Neural progenitor cell (in vitro differentiated cells): Measurements from ENCODE around the gene TBC1D10A.

Experiments used
- EZH2 ChIP-seq: fragments of 200-600 bp; sonication (generic); IDR thresholded peaks from 2 replicates; pipeline ENCODE4 v1.6.1; 2017; ENCODE audit warnings: antibody characterized with exemption, mild to moderate bottlenecking, moderate library complexity
- EZH2phosphoT487 ChIP-seq: fragments of 200-600 bp; sonication (generic); IDR thresholded peaks from 2 replicates; pipeline ENCODE4 v1.6.1; 2017; ENCODE audit warnings: antibody characterized with exemption
- TF ChIP-seq, protein P1 (sequence below): fragments of 200-600 bp; sonication (generic); IDR thresholded peaks from 2 replicates; pipeline ENCODE4 v1.5.1; 2017; ENCODE audit warnings: antibody characterized with exemption, mild to moderate bottlenecking

DNA sequence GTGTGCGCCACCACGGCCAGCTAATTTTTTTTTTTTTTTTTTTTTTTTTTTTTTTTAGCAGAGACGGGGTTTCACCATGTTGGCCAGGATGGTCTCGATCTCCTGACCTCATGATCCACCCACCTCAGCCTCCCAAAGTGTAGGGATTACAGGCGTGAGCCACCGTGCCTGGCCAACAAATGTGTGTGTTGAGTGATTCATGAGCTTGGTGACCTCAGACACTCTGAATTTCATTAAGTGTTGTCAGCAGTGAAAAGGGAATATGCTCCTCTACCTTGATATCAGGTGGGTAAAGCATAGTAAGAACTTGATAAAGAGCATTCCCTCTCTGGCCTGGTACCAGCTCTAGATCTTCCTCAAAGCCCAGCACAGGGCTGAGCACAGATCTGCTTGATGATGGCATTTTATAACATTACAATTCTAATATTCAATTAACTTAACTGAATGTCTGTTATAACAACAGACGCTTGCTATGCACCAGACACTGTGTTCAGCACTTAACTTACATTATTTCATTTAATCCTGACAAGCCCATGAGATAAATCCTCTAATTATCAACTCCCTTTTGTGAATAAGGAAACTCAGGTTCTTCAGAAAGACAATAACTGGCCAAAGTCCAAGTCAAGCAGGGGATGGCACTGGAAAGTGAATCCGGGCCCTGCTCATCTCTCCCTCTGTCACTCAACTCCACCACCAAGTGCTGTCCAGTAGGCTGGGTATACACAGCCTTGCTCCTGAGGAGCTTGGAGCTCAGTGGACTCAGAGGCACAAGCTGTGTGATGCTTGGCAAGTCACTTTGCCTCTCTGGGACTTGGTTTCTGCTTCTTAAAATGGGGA lies 13.0 kb downstream of the TBC1D10A start:
- TF ChIP-seq, protein P1, sequence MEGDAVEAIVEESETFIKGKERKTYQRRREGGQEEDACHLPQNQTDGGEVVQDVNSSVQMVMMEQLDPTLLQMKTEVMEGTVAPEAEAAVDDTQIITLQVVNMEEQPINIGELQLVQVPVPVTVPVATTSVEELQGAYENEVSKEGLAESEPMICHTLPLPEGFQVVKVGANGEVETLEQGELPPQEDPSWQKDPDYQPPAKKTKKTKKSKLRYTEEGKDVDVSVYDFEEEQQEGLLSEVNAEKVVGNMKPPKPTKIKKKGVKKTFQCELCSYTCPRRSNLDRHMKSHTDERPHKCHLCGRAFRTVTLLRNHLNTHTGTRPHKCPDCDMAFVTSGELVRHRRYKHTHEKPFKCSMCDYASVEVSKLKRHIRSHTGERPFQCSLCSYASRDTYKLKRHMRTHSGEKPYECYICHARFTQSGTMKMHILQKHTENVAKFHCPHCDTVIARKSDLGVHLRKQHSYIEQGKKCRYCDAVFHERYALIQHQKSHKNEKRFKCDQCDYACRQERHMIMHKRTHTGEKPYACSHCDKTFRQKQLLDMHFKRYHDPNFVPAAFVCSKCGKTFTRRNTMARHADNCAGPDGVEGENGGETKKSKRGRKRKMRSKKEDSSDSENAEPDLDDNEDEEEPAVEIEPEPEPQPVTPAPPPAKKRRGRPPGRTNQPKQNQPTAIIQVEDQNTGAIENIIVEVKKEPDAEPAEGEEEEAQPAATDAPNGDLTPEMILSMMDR, result no peak
- TF ChIP-seq EZH2 (no peak), EZH2phosphoT487 (no peak)
